Thoracic aorta endothelial cell (primary cell): ENCODE measurements around the gene MRPS18C. TPM values are rescaled to one million over a fixed set of nuclear protein-coding genes. Genes with fewer than 3 reads are reported as not detected.

Experiments used
- total RNA-seq: library from RNA; depleted of rRNA; stranded (reverse); fragments of >200 nt; gene quantifications from 2 replicates; pipeline ENCODE4 v1.2.3, GENCODE V29; 2012

MRPS18C gene
- 31.7 and 31.8 TPM in 2 replicates for total RNA-seq

DNA sequence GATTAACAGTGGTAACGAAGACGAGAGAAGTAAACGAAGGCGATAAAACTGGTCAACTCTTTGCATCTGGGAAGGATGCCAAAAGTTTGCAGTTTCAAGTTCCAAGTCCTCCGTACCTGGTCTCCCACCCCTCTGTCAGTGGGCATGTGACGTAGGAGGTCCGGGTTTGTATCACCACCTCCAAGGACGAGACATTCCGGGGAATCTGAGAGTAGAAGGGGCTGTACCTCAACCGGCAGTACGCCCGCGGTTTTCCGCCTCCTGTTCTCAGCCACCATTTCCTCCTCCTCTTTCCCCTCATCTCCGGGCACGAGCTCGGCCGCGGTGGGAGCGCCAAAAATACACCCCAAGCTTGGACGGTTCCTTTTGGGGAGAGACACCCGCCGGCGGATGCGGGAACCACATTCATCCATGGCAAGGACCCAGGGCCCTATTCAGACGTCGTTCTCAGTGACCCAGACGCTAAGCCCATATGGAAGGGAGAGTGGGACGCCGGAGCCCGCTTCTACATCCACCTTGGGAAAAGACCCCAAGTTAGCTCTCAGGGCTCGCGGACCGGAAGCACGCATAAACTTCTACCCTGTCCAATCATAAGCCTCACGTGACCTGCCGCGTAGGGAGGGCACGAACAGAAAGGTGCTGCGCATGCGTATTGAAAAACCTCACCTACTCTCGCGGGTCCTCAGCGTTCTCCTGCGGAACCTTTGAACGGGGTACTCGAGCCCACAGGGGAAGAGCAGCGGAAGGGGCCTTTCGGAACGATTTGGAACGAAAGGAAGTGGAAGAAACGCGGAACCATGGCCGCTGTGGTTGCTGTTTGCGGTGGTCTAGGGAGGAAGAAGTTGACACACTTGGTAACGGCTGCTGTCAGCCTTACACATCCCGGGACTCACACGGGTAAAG lies at the start of gene MRPS18C, which contains the start of gene HELQ:
MRPS18C (plus strand) TSS at position 778 of the 903 bp plus-strand sequence; CDS start at position 798, 20 bp downstream.
HELQ (minus strand) TSS at position 543 of the 903 bp plus-strand sequence; CDS start at position 413, 130 bp downstream.

DNA sequence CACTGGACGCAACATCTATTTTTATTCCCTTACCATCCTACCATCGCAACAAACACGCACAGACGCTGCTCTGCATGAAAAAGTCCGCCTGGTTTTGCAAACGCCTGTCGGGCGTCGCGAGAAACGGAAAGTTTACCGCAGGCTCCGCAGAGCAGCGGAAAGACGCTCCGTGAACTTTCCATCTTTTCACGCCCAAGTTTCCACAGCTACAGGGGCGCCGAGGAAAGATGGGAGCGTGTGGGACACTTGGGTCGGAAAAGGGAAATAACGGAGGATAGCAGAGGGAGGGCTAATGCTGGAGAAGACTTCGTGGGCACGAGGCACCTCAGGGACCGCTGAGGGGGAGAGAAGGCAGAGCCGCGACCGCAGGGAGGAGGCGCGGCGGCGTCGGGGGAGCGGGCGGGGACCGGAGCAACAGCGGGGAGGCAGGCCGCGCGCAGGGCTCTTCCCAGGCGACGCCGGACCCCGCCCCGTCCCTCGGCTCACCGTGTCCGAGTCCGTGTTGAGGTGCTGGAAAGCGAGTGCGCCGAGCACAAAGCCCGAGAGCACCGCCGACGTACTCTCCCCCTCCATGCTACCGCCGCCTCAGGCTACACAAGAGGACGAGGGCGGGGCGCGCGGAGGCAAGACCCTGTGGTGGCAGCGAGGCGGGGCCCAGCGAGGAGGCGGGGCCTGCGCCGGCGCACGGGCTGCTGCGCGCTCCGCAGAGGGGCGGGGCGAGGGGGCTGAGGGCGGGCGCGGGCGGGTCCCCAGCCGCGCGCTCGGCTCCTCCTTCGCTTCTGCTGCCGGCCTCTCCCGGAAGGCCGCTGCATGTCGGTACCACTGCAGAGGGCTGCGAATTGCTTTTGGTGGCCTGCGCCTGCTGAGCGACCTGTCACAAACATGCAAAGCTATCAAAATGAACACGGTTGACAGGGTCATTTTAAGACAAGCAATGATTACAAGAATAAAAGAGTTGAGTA lies 28.9 kb downstream of the MRPS18C start, which contains the start of gene ABRAXAS1:
ABRAXAS1 (minus strand) TSS at position 601 of the 962 bp plus-strand sequence; CDS start at position 573, 28 bp downstream.

Other genes with a start within 250 kb of the MRPS18C start
- 24.8 and 27.8 TPM in 2 replicates for gene COQ2, start 171.3 kb upstream of the MRPS18C start, total RNA-seq
- gene HPSE, start 121.2 kb upstream of the MRPS18C start, total RNA-seq, result 16.2 and 21.4 TPM in 2 replicates
- gene HELQ, start 235 bp upstream of the MRPS18C start, total RNA-seq, result 15.1 and 19.3 TPM in 2 replicates
- gene ABRAXAS1, start 29.0 kb downstream of the MRPS18C start, total RNA-seq, result 25.3 and 25.6 TPM in 2 replicates
- gene GPAT3, start 80.0 kb downstream of the MRPS18C start, total RNA-seq, result 8.5 and 24.8 TPM in 2 replicates